WTC11 (cell line): ENCODE data around the gene PARP4. TPM values are rescaled to one million over a fixed set of nuclear protein-coding genes. Genes with fewer than 3 reads are reported as not detected.

Experiments used
- ATAC-seq: fragments of 200-7000 bp; cut with Tn5 transposase; 2 replicates; pipeline ENCODE4 v1.10.0; 2021; ENCODE audit warnings: mild to moderate bottlenecking, moderate library complexity
- CTCF ChIA-PET: fragments of 300-600 bp; sonication (Branson Sonifier 250); formaldehyde crosslinking; loops from one replicate; lab custom pipeline; 2021; ENCODE audit warnings: antibody characterized with exemption; lab: Charles Lee
- POLR2A ChIA-PET: fragments of 350-600 bp; sonication (Branson Sonifier 250); formaldehyde crosslinking; loops from one replicate; lab custom pipeline; 2021; ENCODE audit warnings: antibody characterized with exemption; lab: Charles Lee
- DNase-seq: peaks from one replicate; pipeline ENCODE4 v3.0.0; 2021; ENCODE audit warnings: low spot score
- H3K27ac Mint-ChIP-seq: 2 replicates; pipeline ENCODE4 v1.8.0; 2021; ENCODE audit warnings: mixed read lengths
- H3K27me3 Mint-ChIP-seq: 2 replicates; pipeline ENCODE4 v1.8.0; 2021; ENCODE audit warnings: low read depth, mild to moderate bottlenecking, moderate library complexity, mixed read lengths
- H3K36me3 Mint-ChIP-seq: 2 replicates; pipeline ENCODE4 v1.8.0; 2021; ENCODE audit warnings: mixed read lengths
- H3K4me1 Mint-ChIP-seq: 2 replicates; pipeline ENCODE4 v1.8.0; 2022; ENCODE audit warnings: mixed read lengths
- H3K4me3 Mint-ChIP-seq: 2 replicates; pipeline ENCODE4 v1.8.0; 2021; ENCODE audit warnings: mild to moderate bottlenecking, moderate library complexity, mixed read lengths
- H3K9me3 Mint-ChIP-seq: 2 replicates; pipeline ENCODE4 v1.8.0; 2021; ENCODE audit warnings: mixed read lengths
- AFF4 ChIP-seq: sonication (generic); formaldehyde crosslinking; IDR thresholded peaks from 2 replicates; pipeline ENCODE4 v1.8.1; 2023; ENCODE audit warnings: mild to moderate bottlenecking, missing genetic modification reagents, borderline replicate concordance
- ATF1 ChIP-seq: sonication (generic); formaldehyde crosslinking; IDR thresholded peaks from 2 replicates; pipeline ENCODE4 v1.8.1; 2023; ENCODE audit warnings: mild to moderate bottlenecking, moderate library complexity, missing genetic modification reagents
- FOXP1 ChIP-seq: sonication (generic); formaldehyde crosslinking; IDR thresholded peaks from 2 replicates; pipeline ENCODE4 v1.8.0; 2022; ENCODE audit warnings: missing genetic modification reagents, mild to moderate bottlenecking, moderate library complexity, borderline replicate concordance
- FOXP4 ChIP-seq: sonication (generic); formaldehyde crosslinking; IDR thresholded peaks from 2 replicates; pipeline ENCODE4 v1.8.0; 2022; ENCODE audit warnings: mild to moderate bottlenecking, missing genetic modification reagents
- GABPB1 ChIP-seq: sonication (generic); formaldehyde crosslinking; IDR thresholded peaks from 2 replicates; pipeline ENCODE4 v1.8.1; 2023; ENCODE audit warnings: mild to moderate bottlenecking, missing genetic modification reagents
- GTF2I ChIP-seq: fragments of 250-450 bp; sonication (Bioruptor Pico); conservative IDR thresholded peaks from 2 replicates; pipeline ENCODE4 v1.4.0; 2021; ENCODE audit warnings: mild to moderate bottlenecking
- IRF2 ChIP-seq: sonication (generic); formaldehyde crosslinking; IDR thresholded peaks from 2 replicates; pipeline ENCODE4 v1.8.0; 2022; ENCODE audit warnings: low read depth, missing genetic modification reagents, borderline replicate concordance
- NFE2L1 ChIP-seq: sonication (generic); formaldehyde crosslinking; IDR thresholded peaks from 2 replicates; pipeline ENCODE4 v1.8.1; 2023; ENCODE audit warnings: missing genetic modification reagents
- NR3C1 ChIP-seq: sonication (generic); formaldehyde crosslinking; conservative IDR thresholded peaks from 2 replicates; pipeline ENCODE4 v1.8.1; 2023; ENCODE audit warnings: low read depth, mild to moderate bottlenecking, missing genetic modification reagents
- STAT6 ChIP-seq: sonication (generic); formaldehyde crosslinking; conservative IDR thresholded peaks from 2 replicates; pipeline ENCODE4 v1.8.1; 2023; ENCODE audit warnings: mild to moderate bottlenecking, low read depth, missing genetic modification reagents, moderate library complexity
- ZBTB21 ChIP-seq: sonication (generic); formaldehyde crosslinking; IDR thresholded peaks from 2 replicates; pipeline ENCODE4 v1.8.1; 2023; ENCODE audit warnings: mild to moderate bottlenecking, missing genetic modification reagents, borderline replicate concordance
- ZNF138 ChIP-seq: sonication (generic); formaldehyde crosslinking; conservative IDR thresholded peaks from 2 replicates; pipeline ENCODE4 v1.8.1; 2022; ENCODE audit warnings: mild to moderate bottlenecking, moderate library complexity, missing genetic modification reagents
- ZNF219 ChIP-seq: sonication (generic); formaldehyde crosslinking; IDR thresholded peaks from 2 replicates; pipeline ENCODE4 v1.8.0; 2023; ENCODE audit warnings: missing genetic modification reagents, mild to moderate bottlenecking, borderline replicate concordance
- ZNF317 ChIP-seq: sonication (generic); formaldehyde crosslinking; IDR thresholded peaks from 2 replicates; pipeline ENCODE4 v1.8.1; 2023; ENCODE audit warnings: low read depth, mild to moderate bottlenecking, moderate library complexity, missing genetic modification reagents, borderline replicate concordance
- ZNF423 ChIP-seq: fragments of 250-450 bp; sonication (Bioruptor Pico); IDR thresholded peaks from 2 replicates; pipeline ENCODE4 v2.1.2; 2022; ENCODE audit warnings: mild to moderate bottlenecking, moderate library complexity
- ZNF425 ChIP-seq: fragments of 250-450 bp; sonication (Bioruptor Pico); conservative IDR thresholded peaks from 2 replicates; pipeline ENCODE4 v1.9.0; 2021; ENCODE audit warnings: mild to moderate bottlenecking
- ZNF532 ChIP-seq: fragments of 250-450 bp; sonication (Bioruptor Pico); IDR thresholded peaks from 2 replicates; pipeline ENCODE4 v1.9.0; 2021; ENCODE audit warnings: mild to moderate bottlenecking, borderline replicate concordance
- total RNA-seq: library from RNA; stranded (reverse); gene quantifications from 3 replicates; pipeline ENCODE4 v1.2.3, GENCODE V29; 2021
- TF ChIP-seq, protein P1 (sequence below): sonication (generic); formaldehyde crosslinking; IDR thresholded peaks from 2 replicates; pipeline ENCODE4 v1.8.1; 2022; ENCODE audit warnings: missing genetic modification reagents, borderline replicate concordance
- TF ChIP-seq, protein P2 (sequence below): sonication (generic); formaldehyde crosslinking; conservative IDR thresholded peaks from 2 replicates; pipeline ENCODE4 v1.8.1; 2022; ENCODE audit warnings: mild to moderate bottlenecking, missing genetic modification reagents

The PARP4 gene
- total RNA-seq, 1 experiment from 2014 or later = 30.7 TPM

GRCh38 chr13:24392972-24393371, 119.6 kb downstream of the PARP4 start:
- Mint-ChIP-seq H3K27me3 (peaks cover 4% of the 10 kb centered on the region; the same call in 1 of the 2 replicates), H3K4me1 (no peaks in the 10 kb centered on the region), H3K4me3 (no peak overlapping the region), H3K9me3 (peaks cover 19% of the 10 kb centered on the region), H3K36me3 (peaks cover 14% of the 10 kb centered on the region), H3K27ac (no peak overlapping the region)
- ChIA-PET POLR2A (no interaction called here), CTCF (no interaction called here)
- no peak for DNase-seq
- ATAC-seq = no peak
- TF ChIP-seq GABPB1 (CRISPR knock-in tag) (no peak), ZNF219 (no peak), NR3C1 (CRISPR knock-in tag) (no peak), ZNF423 (CRISPR knock-in tag) (no peak), ATF1 (CRISPR knock-in tag) (no peak), ZNF425 (no peak), ZBTB21 (no peak), STAT6 (CRISPR knock-in tag) (no peak), ZNF532 (CRISPR knock-in tag) (no peak), AFF4 (CRISPR knock-in tag) (no peak), IRF2 (CRISPR knock-in tag) (no peak), NFE2L1 (no peak), GTF2I (CRISPR knock-in tag) (no peak), ZNF138 (CRISPR knock-in tag) (no peak), FOXP1 (CRISPR knock-in tag) (no peak), ZNF317 (no peak), FOXP4 (CRISPR knock-in tag) (no peak)
- TF ChIP-seq, protein P1, sequence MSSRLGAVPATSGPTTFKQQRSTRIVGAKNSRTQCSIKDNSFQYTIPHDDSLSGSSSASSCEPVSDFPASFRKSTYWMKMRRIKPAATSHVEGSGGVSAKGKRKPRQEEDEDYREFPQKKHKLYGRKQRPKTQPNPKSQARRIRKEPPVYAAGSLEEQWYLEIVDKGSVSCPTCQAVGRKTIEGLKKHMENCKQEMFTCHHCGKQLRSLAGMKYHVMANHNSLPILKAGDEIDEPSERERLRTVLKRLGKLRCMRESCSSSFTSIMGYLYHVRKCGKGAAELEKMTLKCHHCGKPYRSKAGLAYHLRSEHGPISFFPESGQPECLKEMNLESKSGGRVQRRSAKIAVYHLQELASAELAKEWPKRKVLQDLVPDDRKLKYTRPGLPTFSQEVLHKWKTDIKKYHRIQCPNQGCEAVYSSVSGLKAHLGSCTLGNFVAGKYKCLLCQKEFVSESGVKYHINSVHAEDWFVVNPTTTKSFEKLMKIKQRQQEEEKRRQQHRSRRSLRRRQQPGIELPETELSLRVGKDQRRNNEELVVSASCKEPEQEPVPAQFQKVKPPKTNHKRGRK (CRISPR knock-in tag) = no peak
- TF ChIP-seq, protein P2, sequence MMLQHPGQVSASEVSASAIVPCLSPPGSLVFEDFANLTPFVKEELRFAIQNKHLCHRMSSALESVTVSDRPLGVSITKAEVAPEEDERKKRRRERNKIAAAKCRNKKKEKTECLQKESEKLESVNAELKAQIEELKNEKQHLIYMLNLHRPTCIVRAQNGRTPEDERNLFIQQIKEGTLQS (CRISPR knock-in tag) = no peak
